ENCODE results near the gene PAXX.

The PAXX gene

GRCh38 chr9:137042751-137043727 lies 50.8 kb downstream of the PAXX start:
- Histone ChIP-seq H3K27ac (replicated peaks) (no peak overlapping the region), H3K27me3 (ENCODE audit: insufficient read depth, poor library complexity, severe bottlenecking) (peaks cover 28% of the 10 kb centered on the region), H3K4me3 (replicated peaks; ENCODE audit: insufficient read depth, low read length) (no peak overlapping the region)
- DNase-seq (ENCODE audit: low read depth in 1 of 2, low spot score in 1 of 2): no peak
- TF ChIP-seq SPI1 (IDR thresholded peaks at IDR 0.05; ENCODE audit: borderline replicate concordance, low read depth) (no peak), GABPA (IDR thresholded peaks at IDR 0.05; ENCODE audit: low read depth) (no peak), REST (IDR thresholded peaks at IDR 0.05; ENCODE audit: insufficient replicate concordance, low read depth) (no peak), CTCF (IDR thresholded peaks at IDR 0.05; ENCODE audit: insufficient read depth, low read length) (no peak), POLR2AphosphoS5 (IDR thresholded peaks at IDR 0.05; ENCODE audit: low read depth) (no peak)

Measured in HL-60 (cell line).